GM23338 (cell line): ENCODE measurements around the gene MYD88. TPM values are rescaled to one million over a fixed set of nuclear protein-coding genes. Genes with fewer than 3 reads are reported as not detected.

ENCODE experiments used
- ATAC-seq: fragments of 200-7000 bp; cut with Tn5 transposase; 3 replicates; pipeline ENCODE4 v1.9.1; 2020
- DNase-seq: peaks from one replicate; pipeline ENCODE4 v3.0.0-alpha.2; 2015; ENCODE audit warnings: low spot score
- H2AFZ ChIP-seq: fragments of 200-600 bp; sonication (generic); 2 replicates; pipeline ENCODE4 v1.8.0; 2016; ENCODE audit warnings: antibody characterized with exemption, mild to moderate bottlenecking, moderate library complexity
- H3F3A ChIP-seq: fragments of 200-600 bp; sonication (generic); replicated peaks from 2 replicates; pipeline ENCODE4 v1.8.0; 2017; ENCODE audit warnings: antibody characterized with exemption, mixed run types, low read depth
- H3K27ac ChIP-seq: fragments of 200-600 bp; sonication (generic); 2 replicates; pipeline ENCODE4 v1.6.1; 2016; ENCODE audit warnings: low read depth
- H3K27me3 ChIP-seq: fragments of 200-600 bp; sonication (generic); 2 replicates; pipeline ENCODE4 v1.8.0; 2016; ENCODE audit warnings: mild to moderate bottlenecking, mixed run types, moderate library complexity; ENCODE audit not compliant: insufficient read depth
- H3K36me3 ChIP-seq: fragments of 200-600 bp; sonication (generic); 2 replicates; pipeline ENCODE4 v1.8.0; 2016; ENCODE audit warnings: mild to moderate bottlenecking; ENCODE audit not compliant: insufficient read depth
- H3K4me1 ChIP-seq: fragments of 200-600 bp; sonication (generic); 2 replicates; pipeline ENCODE4 v1.8.0; 2016; ENCODE audit warnings: mild to moderate bottlenecking, moderate library complexity; ENCODE audit not compliant: insufficient read depth
- H3K4me2 ChIP-seq: fragments of 200-600 bp; sonication (generic); 2 replicates; pipeline ENCODE4 v1.7.1; 2017; ENCODE audit warnings: mixed run types
- H3K4me3 ChIP-seq: fragments of 200-600 bp; sonication (generic); 2 replicates; pipeline ENCODE4 v1.6.1; 2016; ENCODE audit warnings: mixed run types
- H3K79me2 ChIP-seq: fragments of 200-600 bp; sonication (generic); replicated peaks from 2 replicates; pipeline ENCODE4 v1.8.0; 2017; ENCODE audit warnings: mild to moderate bottlenecking; ENCODE audit not compliant: insufficient read depth
- H3K9me2 ChIP-seq: fragments of 200-600 bp; sonication (generic); 2 replicates; pipeline ENCODE4 v1.8.0; 2017; ENCODE audit not compliant: insufficient read depth
- H4K20me1 ChIP-seq: fragments of 200-600 bp; sonication (generic); replicated peaks from 2 replicates; pipeline ENCODE4 v1.8.0; 2017; ENCODE audit warnings: mild to moderate bottlenecking; ENCODE audit not compliant: insufficient read depth
- H3K27ac Mint-ChIP-seq: 2 replicates; pipeline ENCODE4 v1.8.0; 2020; ENCODE audit warnings: inconsistent platforms, mild to moderate bottlenecking, moderate library complexity, mixed read lengths
- H3K27me3 Mint-ChIP-seq: 3 replicates; pipeline ENCODE4 v1.8.0; 2022; ENCODE audit warnings: low read depth, mild to moderate bottlenecking, moderate library complexity, mixed read lengths, inconsistent platforms; ENCODE audit not compliant: insufficient read depth, poor library complexity
- H3K36me3 Mint-ChIP-seq: 3 replicates; pipeline ENCODE4 v1.8.0; 2021; ENCODE audit warnings: low read depth, mild to moderate bottlenecking, inconsistent platforms, moderate library complexity, mixed read lengths
- H3K4me1 Mint-ChIP-seq: 3 replicates; pipeline ENCODE4 v1.8.0; 2020; ENCODE audit warnings: mild to moderate bottlenecking, inconsistent platforms, mixed read lengths
- H3K4me3 Mint-ChIP-seq: 3 replicates; pipeline ENCODE4 v1.8.0; 2021; ENCODE audit warnings: moderate library complexity, mild to moderate bottlenecking, inconsistent platforms, mixed read lengths
- H3K9me3 Mint-ChIP-seq: 3 replicates; pipeline ENCODE4 v1.8.0; 2020; ENCODE audit warnings: moderate library complexity, mild to moderate bottlenecking, inconsistent platforms, mixed read lengths
- CREB1 ChIP-seq: fragments of 250-450 bp; sonication (Bioruptor Pico); IDR thresholded peaks from 2 replicates; pipeline ENCODE4 v1.5.0; 2020; ENCODE audit warnings: low read depth, mild to moderate bottlenecking, moderate library complexity
- ETS1 ChIP-seq: IDR thresholded peaks from 2 replicates; pipeline ENCODE4 v1.6.1; 2016; ENCODE audit warnings: antibody characterized with exemption
- EZH2 ChIP-seq: fragments of 200-600 bp; sonication (generic); IDR thresholded peaks from one replicate; pipeline ENCODE4 v1.8.0; 2017; ENCODE audit warnings: antibody characterized with exemption, mild to moderate bottlenecking, low read depth; ENCODE audit not compliant: unreplicated experiment
- EZH2phosphoT487 ChIP-seq: fragments of 200-600 bp; sonication (generic); IDR thresholded peaks from one replicate; pipeline ENCODE4 v1.8.1; 2018; ENCODE audit warnings: antibody characterized with exemption; ENCODE audit not compliant: unreplicated experiment
- NANOG ChIP-seq: IDR thresholded peaks from 2 replicates; pipeline ENCODE4 v1.6.1; 2016; ENCODE audit warnings: antibody characterized with exemption, borderline replicate concordance
- POLR2AphosphoS5 ChIP-seq: IDR thresholded peaks from 2 replicates; pipeline ENCODE4 v1.6.1; 2016; ENCODE audit warnings: antibody characterized with exemption, low read depth
- REST ChIP-seq: IDR thresholded peaks from one replicate; pipeline ENCODE4 v1.6.1; 2018; ENCODE audit warnings: antibody characterized with exemption; ENCODE audit not compliant: unreplicated experiment
- STAT1 ChIP-seq: IDR thresholded peaks from one replicate; pipeline ENCODE4 v1.6.1; 2016; ENCODE audit warnings: antibody characterized with exemption; ENCODE audit not compliant: unreplicated experiment
- ZNF114 ChIP-seq: fragments of 250-450 bp; sonication (Bioruptor Pico); IDR thresholded peaks from 2 replicates; pipeline ENCODE4 v1.5.0; 2020; ENCODE audit warnings: mild to moderate bottlenecking, moderate library complexity
- ZNF331 ChIP-seq: fragments of 250-450 bp; sonication (Bioruptor Pico); IDR thresholded peaks from 2 replicates; pipeline ENCODE4 v1.5.0; 2020; ENCODE audit warnings: low read depth, mild to moderate bottlenecking, moderate library complexity
- polyA plus RNA-seq: library from polyadenylated mRNA; unstranded; fragments of >200 nt; fragmentation: Nextera tagmentation; extraction: Ambion mirVana; gene quantifications from 2 replicates; pipeline ENCODE4 v1.2.1, GENCODE V29; 2016
- total RNA-seq: library from RNA; depleted of rRNA; stranded (reverse); fragments of >200 nt; shearing (Covaris generic); gene quantifications from 2 replicates; pipeline ENCODE4 v1.2.3, GENCODE V29; 2014
- TF ChIP-seq, protein P1 (sequence below), 2 experiments: fragments of 200-600 bp in 1 of 2; sonication (generic) in 1 of 2; conservative IDR thresholded peaks; 2 replicates each; pipeline versions ENCODE4 v1.5.1 to v1.6.1; 2016 to 2017; ENCODE audit warnings: antibody characterized with exemption in 2 of 2, low read depth in 2 of 2, mild to moderate bottlenecking in 2 of 2, moderate library complexity in 1 of 2

The MYD88 gene
- total and polyA plus RNA-seq, 2 experiments from 2014 or later, result 15.5 to 26.0 TPM

GRCh38 chr3:38139191-38139590 lies 730 bp downstream of the MYD88 start (continued):
- TF ChIP-seq, protein P1, sequence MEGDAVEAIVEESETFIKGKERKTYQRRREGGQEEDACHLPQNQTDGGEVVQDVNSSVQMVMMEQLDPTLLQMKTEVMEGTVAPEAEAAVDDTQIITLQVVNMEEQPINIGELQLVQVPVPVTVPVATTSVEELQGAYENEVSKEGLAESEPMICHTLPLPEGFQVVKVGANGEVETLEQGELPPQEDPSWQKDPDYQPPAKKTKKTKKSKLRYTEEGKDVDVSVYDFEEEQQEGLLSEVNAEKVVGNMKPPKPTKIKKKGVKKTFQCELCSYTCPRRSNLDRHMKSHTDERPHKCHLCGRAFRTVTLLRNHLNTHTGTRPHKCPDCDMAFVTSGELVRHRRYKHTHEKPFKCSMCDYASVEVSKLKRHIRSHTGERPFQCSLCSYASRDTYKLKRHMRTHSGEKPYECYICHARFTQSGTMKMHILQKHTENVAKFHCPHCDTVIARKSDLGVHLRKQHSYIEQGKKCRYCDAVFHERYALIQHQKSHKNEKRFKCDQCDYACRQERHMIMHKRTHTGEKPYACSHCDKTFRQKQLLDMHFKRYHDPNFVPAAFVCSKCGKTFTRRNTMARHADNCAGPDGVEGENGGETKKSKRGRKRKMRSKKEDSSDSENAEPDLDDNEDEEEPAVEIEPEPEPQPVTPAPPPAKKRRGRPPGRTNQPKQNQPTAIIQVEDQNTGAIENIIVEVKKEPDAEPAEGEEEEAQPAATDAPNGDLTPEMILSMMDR (conservative IDR thresholded peaks at IDR 0.05; ENCODE audit: low read depth in 2 of 2), result no peak
- TF ChIP-seq POLR2AphosphoS5 (no peak), NANOG (no peak), EZH2 (no peak), ETS1 (no peak), EZH2phosphoT487 (no peak), STAT1 (no peak), ZNF331 (CRISPR knock-in tag) (no peak), CREB1 (CRISPR knock-in tag) (no peak)

DNA sequence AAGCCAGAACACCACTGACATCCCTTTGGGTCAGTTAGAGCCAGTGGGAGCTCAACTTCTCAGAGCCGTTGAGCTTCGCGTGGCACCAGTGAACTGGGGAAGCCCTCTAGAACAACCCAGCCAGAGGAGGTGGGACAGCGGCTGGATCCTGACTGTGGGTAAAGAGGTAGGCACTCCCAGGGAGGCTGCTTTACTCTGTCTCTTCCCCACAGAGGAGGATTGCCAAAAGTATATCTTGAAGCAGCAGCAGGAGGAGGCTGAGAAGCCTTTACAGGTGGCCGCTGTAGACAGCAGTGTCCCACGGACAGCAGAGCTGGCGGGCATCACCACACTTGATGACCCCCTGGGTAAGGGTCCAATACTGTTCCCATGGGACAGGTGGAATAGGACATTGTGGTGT lies 1.2 kb downstream of the MYD88 start:
- Histone ChIP-seq H3K4me1 (peaks cover 26% of the 10 kb centered on the region), H3K27ac (no peak overlapping the region), H2AFZ (no peak overlapping the region), H3F3A (peaks cover 13% of the 10 kb centered on the region), H3K27me3 (no peaks in the 10 kb centered on the region), H3K4me3 (peak overlapping the region; percentile 93), H3K36me3 (peaks cover 4% of the 10 kb centered on the region; the same call in 1 of the 2 replicates), H4K20me1 (peaks cover 16% of the 10 kb centered on the region; the same call in 1 of the 2 replicates), H3K9me2 (no peaks in the 10 kb centered on the region), H3K4me2 (peak overlapping the region; percentile 85), H3K79me2 (peaks cover 25% of the 10 kb centered on the region)
- no peak for DNase-seq
- Mint-ChIP-seq H3K36me3 (peaks cover 30% of the 10 kb centered on the region), H3K27me3 (peaks cover 21% of the 10 kb centered on the region), H3K9me3 (no peaks in the 10 kb centered on the region; the same call in 1 of the 3 replicates), H3K4me3 (peak overlapping the region; percentile 92), H3K4me1 (peaks cover 30% of the 10 kb centered on the region), H3K27ac (no peak overlapping the region)
- TF ChIP-seq REST, result no peak
- no peak for TF ChIP-seq STAT1
- TF ChIP-seq NANOG, result no peak
- no peak for TF ChIP-seq ZNF114
- ATAC-seq, result no peak
